Mesenchymal stem cell (in vitro differentiated cells and primary cell): Measurements from ENCODE around the gene MAP3K10.

Source experiments
- DNase-seq: peaks from one replicate; pipeline ENCODE4 v3.0.0-alpha.2; 2013
- H2AFZ ChIP-seq: one replicate; pipeline ENCODE4 v1.6.1; 2013; ENCODE audit warnings: low read depth, mild to moderate bottlenecking, control low read depth, inconsistent platforms, low read length, moderate library complexity
- H2AK5ac ChIP-seq: 2 replicates; pipeline ENCODE4 v1.6.1; 2013; ENCODE audit warnings: low read length, moderate library complexity, mild to moderate bottlenecking, inconsistent platforms; ENCODE audit not compliant: severe bottlenecking
- H2BK120ac ChIP-seq: one replicate; pipeline ENCODE4 v1.6.1; 2013; ENCODE audit warnings: low read depth, mild to moderate bottlenecking, inconsistent platforms, low read length, moderate library complexity
- H2BK12ac ChIP-seq, 2 experiments: one replicate each; pipeline ENCODE4 v1.6.1; 2013; ENCODE audit warnings: inconsistent platforms in 2 of 2, low read length in 2 of 2, mild to moderate bottlenecking in 2 of 2, moderate library complexity in 2 of 2, control low read depth in 1 of 2
- H2BK15ac ChIP-seq: one replicate; pipeline ENCODE4 v1.6.1; 2013; ENCODE audit warnings: mild to moderate bottlenecking, low read depth, inconsistent platforms; ENCODE audit not compliant: poor library complexity, severe bottlenecking
- H2BK5ac ChIP-seq: 2 replicates; pipeline ENCODE4 v1.6.1; 2013; ENCODE audit warnings: low read depth, mild to moderate bottlenecking, low read length, control low read depth, inconsistent platforms; ENCODE audit not compliant: poor library complexity, severe bottlenecking
- H3K14ac ChIP-seq, 2 experiments: one replicate each; pipeline ENCODE4 v1.6.1; 2013; ENCODE audit warnings: inconsistent platforms in 2 of 2, low read length in 2 of 2, control low read depth in 1 of 2, mild to moderate bottlenecking in 1 of 2, moderate library complexity in 1 of 2
- H3K18ac ChIP-seq, 2 experiments: one replicate each; pipeline ENCODE4 v1.6.1; 2013; ENCODE audit warnings: inconsistent platforms in 2 of 2, low read length in 2 of 2, control low read depth in 1 of 2, low read depth in 1 of 2, mild to moderate bottlenecking in 1 of 2
- H3K23ac ChIP-seq, 2 experiments: one replicate each; pipeline ENCODE4 v1.6.1; 2013; ENCODE audit warnings: inconsistent platforms in 2 of 2, low read length in 2 of 2, mild to moderate bottlenecking in 2 of 2, moderate library complexity in 2 of 2, control low read depth in 1 of 2
- H3K27ac ChIP-seq: 2 replicates; pipeline ENCODE4 v1.5.1; 2013; ENCODE audit warnings: mild to moderate bottlenecking, moderate library complexity, low read length, control low read depth, inconsistent platforms; ENCODE audit not compliant: poor library complexity, severe bottlenecking
- H3K27me3 ChIP-seq, 2 experiments: 2 replicates each; pipeline versions ENCODE4 v1.6.1 to v1.7.0; 2013; ENCODE audit warnings: low read length in 2 of 2, mild to moderate bottlenecking in 2 of 2, moderate library complexity in 2 of 2, control low read depth in 1 of 2, inconsistent platforms in 1 of 2; ENCODE audit not compliant: control insufficient read depth in 1 of 2, insufficient read depth in 1 of 2
- H3K36me3 ChIP-seq, 2 experiments: 2 replicates each; pipeline versions ENCODE4 v1.6.1 to v1.7.0; 2013; ENCODE audit warnings: low read length in 2 of 2, control low read depth in 1 of 2, inconsistent platforms in 1 of 2, low read depth in 1 of 2, mild to moderate bottlenecking in 1 of 2; ENCODE audit not compliant: insufficient read depth in 2 of 2, control insufficient read depth in 1 of 2
- H3K4ac ChIP-seq, 2 experiments: one replicate each; pipeline ENCODE4 v1.6.1; 2013; ENCODE audit warnings: inconsistent platforms in 2 of 2, low read length in 2 of 2, mild to moderate bottlenecking in 2 of 2, moderate library complexity in 2 of 2, control low read depth in 1 of 2, low read depth in 1 of 2
- H3K4me1 ChIP-seq: 2 replicates; pipeline ENCODE4 v1.6.1; 2013; ENCODE audit warnings: low read depth, low read length, control low read depth; ENCODE audit not compliant: control insufficient read depth, insufficient read depth
- H3K4me2 ChIP-seq: 2 replicates; pipeline ENCODE4 v1.6.1; 2013; ENCODE audit warnings: low read length, mild to moderate bottlenecking, inconsistent platforms; ENCODE audit not compliant: poor library complexity, severe bottlenecking
- H3K4me3 ChIP-seq, 2 experiments: 2 replicates each; pipeline versions ENCODE4 v1.5.1 to v1.7.0; 2013; ENCODE audit warnings: low read length in 2 of 2, mild to moderate bottlenecking in 2 of 2, control low read depth in 1 of 2, low read depth in 1 of 2; ENCODE audit not compliant: insufficient read depth in 1 of 2
- H3K79me1 ChIP-seq: replicated peaks from 2 replicates; pipeline ENCODE4 v1.6.1; 2013; ENCODE audit warnings: mild to moderate bottlenecking, control low read depth, low read length, inconsistent platforms; ENCODE audit not compliant: poor library complexity, severe bottlenecking
- H3K9ac ChIP-seq: 2 replicates; pipeline ENCODE4 v1.7.0; 2013; ENCODE audit warnings: mild to moderate bottlenecking, low read length, moderate library complexity
- H3K9me3 ChIP-seq: 2 replicates; pipeline ENCODE4 v1.7.0; 2013; ENCODE audit warnings: mild to moderate bottlenecking, low read length; ENCODE audit not compliant: control insufficient read depth
- H4K8ac ChIP-seq: one replicate; pipeline ENCODE4 v1.6.1; 2013; ENCODE audit warnings: inconsistent platforms, mild to moderate bottlenecking, low read length, moderate library complexity
- H4K91ac ChIP-seq: one replicate; pipeline ENCODE4 v1.6.1; 2013; ENCODE audit warnings: mild to moderate bottlenecking, low read length, inconsistent platforms
- WGBS: methylation state at CpG from one replicate; pipeline ENCODE4 v1.1.7; 2013; ENCODE audit warnings: mixed read lengths; 5-methylcytosine and 5-hydroxymethylcytosine counted together

Gene MAP3K10

DNA sequence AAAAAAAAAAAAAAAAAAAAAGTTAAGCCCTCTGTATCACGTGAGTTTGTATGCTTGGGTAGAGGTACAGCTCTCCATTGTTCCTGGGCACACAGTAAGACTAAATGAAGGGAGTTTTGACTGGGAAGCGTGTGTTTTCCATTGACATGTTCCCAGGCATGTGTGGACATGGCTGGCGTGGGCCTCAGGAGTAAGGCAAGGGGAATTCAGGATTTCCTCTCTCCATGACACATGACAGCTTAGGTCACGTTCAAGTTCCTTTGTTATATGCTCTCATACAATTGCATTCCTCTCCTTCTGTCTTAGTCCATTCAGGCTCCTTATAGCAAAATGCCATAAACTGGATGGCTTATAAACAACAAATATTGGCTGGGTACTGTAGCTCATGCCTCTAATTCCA lies 17.1 kb upstream of the MAP3K10 start:
- Histone ChIP-seq H2BK12ac (no peak overlapping the region), H3K27ac (no peak overlapping the region), H3K4ac (no peak overlapping the region), H3K18ac (no peak overlapping the region), H3K14ac (no peak overlapping the region), H3K4me1 (no peaks in the 10 kb centered on the region), H3K4me2 (no peak overlapping the region), H3K23ac (no peak overlapping the region), H2AK5ac (no peak overlapping the region), H4K91ac (no peak overlapping the region), H3K9me3 (no peaks in the 10 kb centered on the region), H3K27me3 (peaks cover 4 to 5% of the 10 kb centered on the region in 2 experiments), H3K9ac (no peak overlapping the region), H3K36me3 (no peaks in the 10 kb centered on the region), H2BK5ac (no peak overlapping the region), H3K79me1 (no peaks in the 10 kb centered on the region), H2AFZ (no peak overlapping the region), H2BK15ac (no peak overlapping the region), H4K8ac (no peak overlapping the region), H3K4me3 (no peak overlapping the region), H2BK120ac (no peak overlapping the region)
- WGBS = 76% methylated on average over 4 of the region's 4 CpGs
- no peak for DNase-seq

DNA sequence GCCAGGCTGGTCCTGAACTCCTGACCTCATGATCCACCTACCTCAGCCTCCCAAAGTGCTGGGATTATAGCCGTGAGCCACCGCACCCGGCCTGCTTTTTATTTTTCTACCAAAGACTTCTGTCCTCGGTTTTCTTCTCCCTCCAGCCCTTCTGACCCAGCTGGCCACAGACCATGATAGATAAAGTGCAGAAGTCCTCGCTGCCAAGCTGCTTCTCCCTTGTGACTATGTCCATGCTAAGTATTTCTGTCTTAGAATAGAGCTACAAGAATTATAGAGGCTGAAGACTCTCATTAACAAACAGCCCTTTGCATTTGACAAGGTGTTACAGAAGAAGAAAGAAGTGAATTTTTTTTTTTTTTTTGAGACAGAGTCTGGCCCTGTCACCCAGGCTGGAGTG lies 15.4 kb upstream of the MAP3K10 start:
- Histone ChIP-seq H2BK15ac (no peak overlapping the region), H3K27me3 (peaks cover under 1 to 5% of the 10 kb centered on the region in 2 experiments), H3K4me3 (no peak overlapping the region), H3K36me3 (no peaks in the 10 kb centered on the region), H3K23ac (no peak overlapping the region), H3K4ac (no peak overlapping the region), H2BK5ac (no peak overlapping the region), H2BK120ac (no peak overlapping the region), H2AK5ac (no peak overlapping the region), H3K27ac (no peak overlapping the region), H3K9ac (no peak overlapping the region), H2BK12ac (no peak overlapping the region), H2AFZ (no peak overlapping the region), H3K14ac (no peak overlapping the region), H3K18ac (no peak overlapping the region), H3K9me3 (no peaks in the 10 kb centered on the region), H3K4me2 (no peak overlapping the region), H4K8ac (no peak overlapping the region), H3K4me1 (no peaks in the 10 kb centered on the region), H3K79me1 (no peaks in the 10 kb centered on the region), H4K91ac (no peak overlapping the region)
- WGBS = 71% methylated on average over 4 of the region's 5 CpGs
- no peak for DNase-seq

DNA sequence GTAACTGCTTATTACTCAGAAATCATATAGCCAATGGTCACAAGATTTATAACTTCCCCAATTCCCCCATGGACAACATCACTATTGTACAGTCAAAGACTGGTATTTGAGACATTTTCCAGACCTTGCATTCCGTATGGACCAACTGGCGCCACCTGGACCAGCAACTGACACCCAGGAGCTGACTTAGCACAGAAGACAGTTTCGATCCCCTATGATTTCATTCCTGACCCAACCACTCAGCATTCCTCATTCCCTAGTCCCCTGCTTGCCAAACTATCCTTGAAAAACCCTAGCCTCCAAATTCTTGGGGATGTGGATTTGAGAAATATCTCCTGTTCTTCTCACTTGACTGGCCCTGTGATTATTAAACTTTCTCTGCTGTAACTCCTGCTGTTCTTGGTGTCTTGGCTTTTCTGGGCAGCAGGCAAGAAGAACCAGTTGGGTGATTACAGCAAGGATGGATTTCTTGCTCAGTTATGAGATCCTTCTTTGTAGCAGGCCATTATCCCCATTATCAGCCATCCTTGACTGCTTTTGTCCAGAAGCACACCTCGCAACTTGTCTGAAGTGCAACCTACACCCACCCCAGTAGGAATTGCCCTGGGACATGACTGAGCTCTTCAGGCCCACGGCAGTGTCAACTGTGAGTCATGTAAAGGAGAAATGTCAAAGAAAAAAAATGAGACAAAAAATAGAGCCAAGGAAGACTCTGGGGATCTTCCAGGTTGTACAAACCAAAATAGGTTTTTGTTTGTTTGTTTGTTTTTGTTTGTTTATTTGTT lies 13.7 kb upstream of the MAP3K10 start:
- H2BK15ac ChIP-seq = no peak overlapping the region
- no peak overlapping the region for H2AK5ac ChIP-seq
- no peaks in the 10 kb centered on the region for H3K4me1 ChIP-seq
- H3K23ac ChIP-seq = no peak overlapping the region
- H3K18ac ChIP-seq = no peak overlapping the region
- H3K36me3 ChIP-seq = no peaks in the 10 kb centered on the region
- H3K79me1 ChIP-seq = no peaks in the 10 kb centered on the region
- H2BK120ac ChIP-seq = no peak overlapping the region
- no peak overlapping the region for H3K27ac ChIP-seq
- H2AFZ ChIP-seq = no peak overlapping the region
- no peak overlapping the region for H3K4me3 ChIP-seq
- no peak overlapping the region for H3K4ac ChIP-seq
- peaks cover 0 to 5% of the 10 kb centered on the region in 2 experiments for H3K27me3 ChIP-seq
- no peak overlapping the region for H2BK12ac ChIP-seq
- 63% methylated on average over 4 of the region's 5 CpGs for WGBS
- no peak for DNase-seq
- no peak overlapping the region for H4K91ac ChIP-seq
- H3K4me2 ChIP-seq = no peak overlapping the region
- H4K8ac ChIP-seq = no peak overlapping the region
- H3K9me3 ChIP-seq = no peaks in the 10 kb centered on the region
- no peak overlapping the region for H3K14ac ChIP-seq
- H2BK5ac ChIP-seq = no peak overlapping the region
- no peak overlapping the region for H3K9ac ChIP-seq

DNA sequence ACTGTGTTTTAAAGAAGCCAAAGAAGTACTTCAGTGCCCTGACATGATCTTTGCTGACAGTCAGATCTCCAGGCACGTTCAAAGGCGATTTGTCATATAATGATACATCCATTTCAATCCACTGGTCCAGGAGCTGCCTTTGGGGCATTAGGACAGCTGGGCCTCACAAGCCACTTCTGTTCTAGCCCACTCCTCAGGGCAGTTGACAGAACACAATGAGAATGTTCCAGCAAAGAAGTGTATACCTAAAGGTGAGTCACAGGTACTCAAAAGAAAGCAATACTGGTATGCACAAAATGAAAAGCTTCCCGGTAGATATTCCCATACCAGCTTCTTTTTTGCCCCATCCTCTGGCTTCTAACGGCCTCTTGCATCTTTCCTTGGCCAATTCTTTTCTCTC lies 12.5 kb upstream of the MAP3K10 start:
- Histone ChIP-seq H3K14ac (no peak overlapping the region), H3K27ac (no peak overlapping the region), H4K91ac (no peak overlapping the region), H3K9me3 (no peaks in the 10 kb centered on the region), H3K23ac (no peak overlapping the region), H2BK12ac (no peak overlapping the region), H3K4me3 (no peak overlapping the region), H3K18ac (no peak overlapping the region), H3K4me1 (no peaks in the 10 kb centered on the region), H2AFZ (no peak overlapping the region), H3K27me3 (peaks cover 0 to 5% of the 10 kb centered on the region in 2 experiments), H4K8ac (no peak overlapping the region), H3K79me1 (no peaks in the 10 kb centered on the region), H2AK5ac (no peak overlapping the region), H2BK5ac (no peak overlapping the region), H3K36me3 (no peaks in the 10 kb centered on the region), H3K4me2 (no peak overlapping the region), H2BK120ac (no peak overlapping the region), H2BK15ac (no peak overlapping the region), H3K9ac (no peak overlapping the region), H3K4ac (no peak overlapping the region)
- DNase-seq = no peak
- WGBS = 85% methylated on average over 4 of the region's 4 CpGs
